Measurements from ENCODE around the gene DCAF15. TPM values are rescaled to one million over a fixed set of nuclear protein-coding genes. Genes with fewer than 3 reads are reported as not detected.

The DCAF15 gene
- total RNA-seq, 4 donors from 2014 or later, result 14.7 to 23.1 (median 19.5) TPM

- H3K4me3 ChIP-seq, result no peak overlapping the region
- 77 to 81% methylated on average over 15 to 25 of the region's 25 CpGs for WGBS, 2 donors
- peaks cover 0 to 65% (median 5%) of the 10 kb centered on the region in 3 donors for H3K36me3 ChIP-seq
- H3K27ac ChIP-seq, result peak overlapping the region; percentile 74 to 93 (median 84)
- no peaks in the 10 kb centered on the region for H3K9me3 ChIP-seq
- intact Hi-C loops (cut with DNase I), result no loop called here
- DNase-seq, result no peak
- TF ChIP-seq CTCF (IDR thresholded peaks at IDR 0.05) (no peak), POLR2A (IDR thresholded peaks at IDR 0.05) (no peak)
- no peaks in the 10 kb centered on the region for H3K27me3 ChIP-seq
- H3K4me1 ChIP-seq, result peaks cover 11 to 43% (median 18%) of the 10 kb centered on the region in 3 donors
Observed at GRCh38 chr19:13984875-13985741, 32.8 kb downstream of the DCAF15 start.

GRCh38 chr19:13985771-13986347 lies 33.5 kb downstream of the DCAF15 start:
- Histone ChIP-seq H3K4me3 (peak overlapping the region in 1 of 4 donors; percentile 47), H3K36me3 (peaks cover 0 to 65% (median 5%) of the 10 kb centered on the region in 3 donors), H3K27ac (peak overlapping the region; percentile 74 to 93 (median 84)), H3K27me3 (no peaks in the 10 kb centered on the region), H3K9me3 (no peaks in the 10 kb centered on the region), H3K4me1 (peaks cover 11 to 41% (median 18%) of the 10 kb centered on the region in 3 donors)
- intact Hi-C loops (cut with DNase I), result no loop called here
- whole genome bisulfite sequencing, 2 donors, result 40 to 80% methylated on average over 1 to 3 of the region's 10 CpGs
- TF ChIP-seq POLR2A (IDR thresholded peaks at IDR 0.05), result no peak
- no peak for TF ChIP-seq CTCF (IDR thresholded peaks at IDR 0.05)
- no peak for DNase-seq

GRCh38 chr19:13986348-13986904 lies 34.1 kb downstream of the DCAF15 start:
- H3K4me3 ChIP-seq, result peak overlapping the region in 1 of 4 donors; percentile 47
- TF ChIP-seq CTCF (IDR thresholded peaks at IDR 0.05) (no peak), POLR2A (IDR thresholded peaks at IDR 0.05) (peak in 1 of 4 donors; percentile 56)
- no peaks in the 10 kb centered on the region for H3K9me3 ChIP-seq
- intact Hi-C loops (cut with DNase I), result no loop called here
- peaks cover 11 to 41% (median 18%) of the 10 kb centered on the region in 3 donors for H3K4me1 ChIP-seq
- peak overlapping the region; percentile 74 to 93 (median 84) for H3K27ac ChIP-seq
- H3K27me3 ChIP-seq, result no peaks in the 10 kb centered on the region
- WGBS, 2 donors, result 0 to 45% methylated on average over 3 to 11 of the region's 19 CpGs
- peak; percentile 76 for DNase-seq
- peaks cover 0 to 68% (median 5%) of the 10 kb centered on the region in 3 donors for H3K36me3 ChIP-seq

GRCh38 chr19:13987101-13987890 lies 35.0 kb downstream of the DCAF15 start:
- 80 to 83% methylated on average over 2 to 5 of the region's 17 CpGs for WGBS, 2 donors

More at GRCh38 chr19:13987101-13987890, 35.0 kb downstream of the DCAF15 start:
- intact Hi-C loops (cut with DNase I), result no loop called here
- no peaks in the 10 kb centered on the region for H3K9me3 ChIP-seq
- H3K36me3 ChIP-seq, result peaks cover 0 to 68% (median 14%) of the 10 kb centered on the region in 3 donors
- no peaks in the 10 kb centered on the region for H3K27me3 ChIP-seq
- peak overlapping the region; percentile 74 to 93 (median 84) for H3K27ac ChIP-seq
- DNase-seq, result no peak
- TF ChIP-seq CTCF (IDR thresholded peaks at IDR 0.05), result no peak
- peaks cover 11 to 41% (median 18%) of the 10 kb centered on the region in 3 donors for H3K4me1 ChIP-seq
- peak overlapping the region in 1 of 4 donors; percentile 47 for H3K4me3 ChIP-seq

Measured in esophagus squamous epithelium (tissue), 5 donors.